Adrenal gland (tissue), 12 donors: ENCODE results near the gene URI1. TPM values are rescaled to one million over a fixed set of nuclear protein-coding genes. Genes with fewer than 3 reads are reported as not detected.

ENCODE experiments used
- DNase-seq, 7 donors: peaks; one replicate each; pipeline ENCODE4 v3.0.0-alpha.2; 2019 to 2020
- H3K27ac ChIP-seq, 5 donors: fragments of 200-600 bp; sonication (generic) in 4 of 5; 1 replicate in 3 of 5; 2 replicates in 2 of 5; pipeline versions ENCODE4 v1.5.1 to v1.8.0; 2016 to 2020; ENCODE audit warnings: mild to moderate bottlenecking in 1 of 5
- H3K27me3 ChIP-seq: fragments of 200-600 bp; 2 replicates; pipeline ENCODE4 v1.8.0; 2021
- H3K36me3 ChIP-seq, 2 donors: fragments of 200-600 bp; replicated peaks in 1 of 2; 1 replicate in 1 of 2; 2 replicates in 1 of 2; pipeline versions ENCODE4 v1.5.1 to v1.8.0; 2018 to 2022
- H3K4me1 ChIP-seq, 2 donors: fragments of 200-600 bp; replicated peaks in 1 of 2; 1 replicate in 1 of 2; 2 replicates in 1 of 2; pipeline versions ENCODE4 v1.5.1 to v1.8.0; 2018 to 2021
- H3K4me3 ChIP-seq, 4 donors: fragments of 200-600 bp; sonication (generic) in 3 of 4; one replicate each; pipeline ENCODE4 v1.5.1; 2016 to 2018
- H3K9me3 ChIP-seq, 3 donors: fragments of 200-600 bp; sonication (generic) in 1 of 3; replicated peaks in 1 of 3; 1 replicate in 2 of 3; 2 replicates in 1 of 3; pipeline versions ENCODE4 v1.5.1 to v1.8.0; 2016 to 2021
- CTCF ChIP-seq, 6 experiments: fragments of 450-650 bp in 4 of 6; fragments of 200-600 bp in 2 of 6; sonication (generic) in 1 of 6; IDR thresholded peaks; 1 replicate in 5 of 6; 2 replicates in 1 of 6; pipeline versions ENCODE4 v1.5.1 to v1.8.0; 2016 to 2021; ENCODE audit warnings: antibody characterized with exemption in 6 of 6, mild to moderate bottlenecking in 2 of 6, moderate library complexity in 1 of 6
- POLR2A ChIP-seq, 2 donors: fragments of 450-650 bp; IDR thresholded peaks; one replicate each; pipeline ENCODE4 v1.6.1; 2017; ENCODE audit warnings: antibody characterized with exemption in 2 of 2, mild to moderate bottlenecking in 2 of 2, moderate library complexity in 1 of 2
- WGBS, 4 donors: extraction: QIAGEN DNeasy Blood & Tissue Kit in 2 of 4; methylation state at CpG; one replicate each; pipeline versions ENCODE4 v1.1.5 to v1.1.7; 2013 to 2017; 5-methylcytosine and 5-hydroxymethylcytosine counted together
- intact Hi-C, 2 donors: fragments of 100-400 bp; cut with DNase I; formaldehyde crosslinking; loops; one replicate each; pipeline versions ENCODE4 v1.14.1 to v1.15.0; 2022 to 2023
- polyA plus RNA-seq, 3 donors: library from polyadenylated mRNA; stranded (reverse); fragments of 200-250 nt in 2 of 3; fragments of 350-450 nt in 1 of 3; fragmentation: Illumina TruSeq in 1 of 3; extraction: RNeasy Lipid Tissue Mini Kit (QIAGEN cat#74804) in 1 of 3; gene quantifications; one replicate each; pipeline ENCODE4 v1.2.3, GENCODE V29; 2013 to 2014
- total RNA-seq, 9 donors: library from RNA; depleted of rRNA in 4 of 9; stranded (reverse); fragments of >200 nt in 4 of 9; fragments of 120-200 nt in 1 of 9; fragmentation: NEBNext Ultra II Directional in 1 of 9; extraction: Animal tissue kit (Norgen Biotek cat#: 25700) in 1 of 9; gene quantifications; one replicate each; pipeline versions ENCODE4 v1.1.0 to v1.2.4, GENCODE V29; 2013 to 2023
- donor health status: healthy with polysubstance abuse.
- donor health status: Bipolar disorder and iron deficiency.
- donor health status: DM: yes; HTN: yes; CAD: no.
- donor health status: DM: no; HTN: no; CAD: no.
- donor health status: DM: no; HTN: no; CAD: no.
- donor health status: DM: yes; HTN: yes; CAD: no.

Gene URI1
- total and polyA plus RNA-seq, 12 donors, result 21.6 to 115 (median 71.1) TPM

- no peak for DNase-seq
- 83 to 92% (median 88%) methylated on average over 3 of the region's 3 CpGs for WGBS, 4 donors
- H3K27ac ChIP-seq, result no peak overlapping the region
- no peaks in the 10 kb centered on the region for H3K36me3 ChIP-seq
- intact Hi-C loops, result no loop called here
- no peaks in the 10 kb centered on the region for H3K27me3 ChIP-seq
- no peaks in the 10 kb centered on the region for H3K9me3 ChIP-seq
- no peaks in the 10 kb centered on the region for H3K4me1 ChIP-seq
- TF ChIP-seq POLR2A (IDR thresholded peaks at IDR 0.05) (no peak), CTCF (IDR thresholded peaks at IDR 0.05) (no peak)
- H3K4me3 ChIP-seq, result no peak overlapping the region
These were observed 7.8 kb upstream of the URI1 start for GRCh38 chr19:29934257-29934656.

DNA sequence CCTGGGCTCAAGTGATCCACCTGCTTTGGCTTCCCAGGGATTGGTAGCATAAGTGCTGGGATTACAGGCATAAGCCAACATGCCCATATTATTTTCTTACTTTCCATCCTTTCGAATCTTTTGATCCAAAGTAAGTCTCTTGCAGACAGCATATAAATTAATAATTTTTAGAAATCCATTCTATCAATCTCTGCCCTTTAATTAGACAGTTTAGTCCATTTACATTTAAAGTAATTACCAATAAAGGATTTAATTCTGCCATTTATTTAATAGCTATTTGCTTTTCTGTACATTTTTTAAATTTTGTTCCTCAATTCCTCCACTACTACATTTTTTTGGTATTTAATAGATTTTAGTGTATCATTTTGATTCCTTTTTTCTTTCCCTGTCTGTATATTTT lies 7.3 kb upstream of the URI1 start:
- WGBS, 4 donors, result 96 to 100% (median 99%) methylated on average over 1 of the region's 1 CpG

GRCh38 chr19:29936409-29936808 lies 5.6 kb upstream of the URI1 start:
- DNase-seq, result no peak
- Histone ChIP-seq H3K4me3 (no peak overlapping the region), H3K27me3 (no peaks in the 10 kb centered on the region), H3K4me1 (peaks cover 0 to under 1% of the 10 kb centered on the region in 2 donors), H3K27ac (no peak overlapping the region), H3K36me3 (no peaks in the 10 kb centered on the region), H3K9me3 (no peaks in the 10 kb centered on the region)
- 88 to 93% (median 90%) methylated on average over 3 of the region's 3 CpGs for WGBS, 4 donors
- intact Hi-C loops, result no loop called here
- TF ChIP-seq CTCF (IDR thresholded peaks at IDR 0.05), result no peak
- TF ChIP-seq POLR2A (IDR thresholded peaks at IDR 0.05), result no peak

More for the DNA sequence above, 7.3 kb upstream of the URI1 start:
- Histone ChIP-seq H3K4me3 (no peak overlapping the region), H3K27ac (no peak overlapping the region), H3K27me3 (no peaks in the 10 kb centered on the region), H3K36me3 (no peaks in the 10 kb centered on the region), H3K9me3 (no peaks in the 10 kb centered on the region), H3K4me1 (no peaks in the 10 kb centered on the region)
- TF ChIP-seq POLR2A (IDR thresholded peaks at IDR 0.05), result no peak
- no peak for TF ChIP-seq CTCF (IDR thresholded peaks at IDR 0.05)
- intact Hi-C loops, result no loop called here
- no peak for DNase-seq

DNA sequence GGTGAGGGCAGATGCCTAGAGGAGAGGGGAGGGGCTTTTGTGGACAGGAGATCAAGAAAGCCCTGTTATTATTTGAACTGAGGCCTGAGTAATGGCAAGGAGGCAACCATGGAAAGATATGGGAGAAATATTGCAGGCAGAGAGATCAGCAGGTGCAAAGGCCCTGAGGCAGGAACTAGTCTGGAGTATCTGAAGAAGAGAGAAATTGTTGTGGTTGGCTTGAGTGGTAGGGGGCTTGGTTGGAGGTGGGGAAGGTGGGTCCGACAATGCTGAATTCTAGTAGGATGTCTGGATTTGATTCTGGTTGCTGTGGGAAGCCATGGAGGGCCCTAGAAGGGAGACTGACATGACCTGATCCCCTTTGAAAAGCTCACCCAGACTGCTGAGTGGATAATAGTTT lies 2.4 kb upstream of the URI1 start:
- no peak for TF ChIP-seq CTCF (IDR thresholded peaks at IDR 0.05)
- no peak for TF ChIP-seq POLR2A (IDR thresholded peaks at IDR 0.05)
- H3K4me1 ChIP-seq, result peaks cover 5 to 17% of the 10 kb centered on the region in 2 donors
- no peak overlapping the region for H3K4me3 ChIP-seq
- WGBS, 4 donors, result 92 to 100% (median 95%) methylated on average over 1 of the region's 1 CpG
- H3K9me3 ChIP-seq, result no peaks in the 10 kb centered on the region
- H3K36me3 ChIP-seq, result no peaks in the 10 kb centered on the region
- DNase-seq, result no peak
- no peak overlapping the region for H3K27ac ChIP-seq
- intact Hi-C loops, result no loop called here
- H3K27me3 ChIP-seq, result no peaks in the 10 kb centered on the region
